Thyroid gland (tissue), 4 donors: ENCODE measurements around the gene SCARF1. TPM values are rescaled to one million over a fixed set of nuclear protein-coding genes. Genes with fewer than 3 reads are reported as not detected.

Experiments
- DNase-seq, 2 donors: peaks; one replicate each; pipeline ENCODE4 v3.0.0-alpha.2; 2019
- H3K27ac ChIP-seq, 3 donors: fragments of 200-600 bp; sonication (generic); 1 replicate in 2 of 3; 2 replicates in 1 of 3; pipeline ENCODE4 v1.5.1; 2016 to 2019; ENCODE audit warnings: mild to moderate bottlenecking in 1 of 3, moderate library complexity in 1 of 3
- H3K27me3 ChIP-seq: fragments of 200-600 bp; sonication (generic); one replicate; pipeline ENCODE4 v1.5.1; 2019
- H3K36me3 ChIP-seq, 2 donors: fragments of 200-600 bp; sonication (generic); one replicate each; pipeline ENCODE4 v1.5.1; 2016 to 2019
- H3K4me1 ChIP-seq, 2 donors: fragments of 200-600 bp; sonication (generic); one replicate each; pipeline ENCODE4 v1.5.1; 2017 to 2019
- H3K4me3 ChIP-seq, 3 donors: fragments of 200-600 bp; sonication (generic); replicated peaks in 1 of 3; 1 replicate in 2 of 3; 2 replicates in 1 of 3; pipeline ENCODE4 v1.5.1; 2016; ENCODE audit warnings: mild to moderate bottlenecking in 1 of 3
- H3K9me3 ChIP-seq: fragments of 200-600 bp; sonication (generic); one replicate; pipeline ENCODE4 v1.5.1; 2017
- POLR2A ChIP-seq, 2 donors: fragments of 450-650 bp; IDR thresholded peaks; one replicate each; pipeline ENCODE4 v1.6.1; 2017; ENCODE audit warnings: antibody characterized with exemption in 2 of 2, mild to moderate bottlenecking in 2 of 2, moderate library complexity in 1 of 2
- WGBS, 2 donors: methylation state at CpG; one replicate each; pipeline ENCODE4 v1.1.5; 2017; 5-methylcytosine and 5-hydroxymethylcytosine counted together
- intact Hi-C: fragments of 100-400 bp; cut with DNase I; formaldehyde crosslinking; loops from one replicate; pipeline ENCODE4 v1.15.1; 2023
- total RNA-seq, 4 donors: library from RNA; depleted of rRNA; stranded (reverse); fragments of >200 nt; gene quantifications; one replicate each; pipeline ENCODE4 v1.2.3, GENCODE V29; 2016
- TF ChIP-seq, protein P1 (sequence below), 6 experiments: fragments of 200-600 bp in 3 of 6; fragments of 450-650 bp in 3 of 6; sonication (generic) in 3 of 6; IDR thresholded peaks; one replicate each; pipeline ENCODE4 v1.5.1; 2016 to 2019; ENCODE audit warnings: antibody characterized with exemption in 6 of 6, mild to moderate bottlenecking in 2 of 6, inconsistent platforms in 1 of 6, moderate library complexity in 1 of 6

SCARF1 gene
- total RNA-seq, 4 donors from 2014 or later, result 31.6 to 52.0 (median 35.5) TPM

DNA sequence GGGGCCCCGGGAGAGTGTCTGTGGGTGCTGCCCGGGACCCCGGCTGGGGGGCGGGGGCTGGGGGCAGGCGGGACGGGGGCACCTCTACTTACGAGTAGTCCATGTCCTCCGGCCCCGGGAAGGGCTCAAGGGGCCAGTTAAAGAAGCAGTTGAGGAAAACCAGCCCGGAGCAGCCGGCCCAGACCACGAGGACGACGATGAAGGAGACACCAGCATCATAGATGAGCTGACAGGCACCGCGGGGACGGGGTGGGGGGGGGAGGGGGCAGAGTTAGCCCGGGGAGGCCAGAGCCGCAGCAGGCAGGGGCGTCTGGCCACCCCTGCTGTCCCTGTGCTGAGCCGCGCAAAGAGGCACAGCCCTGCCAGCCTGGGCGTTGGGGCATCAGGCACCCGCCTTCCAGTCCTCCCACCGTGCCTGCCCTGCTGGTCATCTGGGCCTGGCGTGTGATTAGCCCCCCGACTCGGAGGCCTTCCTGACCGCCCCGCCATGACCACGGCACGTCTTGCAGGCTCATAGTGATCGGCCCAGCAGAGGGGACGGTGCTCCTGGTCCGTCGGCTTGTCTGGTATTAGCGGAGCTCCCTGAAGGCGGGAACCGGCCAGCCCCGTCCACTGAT lies 54.0 kb downstream of the SCARF1 start:
- Histone ChIP-seq H3K27ac (no peak overlapping the region), H3K4me1 (peaks cover 0 to 20% of the 10 kb centered on the region in 2 donors), H3K27me3 (no peaks in the 10 kb centered on the region), H3K4me3 (no peak overlapping the region), H3K36me3 (peaks cover 4 to 15% of the 10 kb centered on the region in 2 donors), H3K9me3 (no peaks in the 10 kb centered on the region)
- intact Hi-C loops, result no loop called here
- WGBS, 2 donors, result 90 to 100% methylated on average over 4 to 34 of the region's 40 CpGs
- no peak for DNase-seq
- TF ChIP-seq, protein P1, sequence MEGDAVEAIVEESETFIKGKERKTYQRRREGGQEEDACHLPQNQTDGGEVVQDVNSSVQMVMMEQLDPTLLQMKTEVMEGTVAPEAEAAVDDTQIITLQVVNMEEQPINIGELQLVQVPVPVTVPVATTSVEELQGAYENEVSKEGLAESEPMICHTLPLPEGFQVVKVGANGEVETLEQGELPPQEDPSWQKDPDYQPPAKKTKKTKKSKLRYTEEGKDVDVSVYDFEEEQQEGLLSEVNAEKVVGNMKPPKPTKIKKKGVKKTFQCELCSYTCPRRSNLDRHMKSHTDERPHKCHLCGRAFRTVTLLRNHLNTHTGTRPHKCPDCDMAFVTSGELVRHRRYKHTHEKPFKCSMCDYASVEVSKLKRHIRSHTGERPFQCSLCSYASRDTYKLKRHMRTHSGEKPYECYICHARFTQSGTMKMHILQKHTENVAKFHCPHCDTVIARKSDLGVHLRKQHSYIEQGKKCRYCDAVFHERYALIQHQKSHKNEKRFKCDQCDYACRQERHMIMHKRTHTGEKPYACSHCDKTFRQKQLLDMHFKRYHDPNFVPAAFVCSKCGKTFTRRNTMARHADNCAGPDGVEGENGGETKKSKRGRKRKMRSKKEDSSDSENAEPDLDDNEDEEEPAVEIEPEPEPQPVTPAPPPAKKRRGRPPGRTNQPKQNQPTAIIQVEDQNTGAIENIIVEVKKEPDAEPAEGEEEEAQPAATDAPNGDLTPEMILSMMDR (IDR thresholded peaks at IDR 0.05), result no peak
- TF ChIP-seq POLR2A (IDR thresholded peaks at IDR 0.05), result no peak

DNA sequence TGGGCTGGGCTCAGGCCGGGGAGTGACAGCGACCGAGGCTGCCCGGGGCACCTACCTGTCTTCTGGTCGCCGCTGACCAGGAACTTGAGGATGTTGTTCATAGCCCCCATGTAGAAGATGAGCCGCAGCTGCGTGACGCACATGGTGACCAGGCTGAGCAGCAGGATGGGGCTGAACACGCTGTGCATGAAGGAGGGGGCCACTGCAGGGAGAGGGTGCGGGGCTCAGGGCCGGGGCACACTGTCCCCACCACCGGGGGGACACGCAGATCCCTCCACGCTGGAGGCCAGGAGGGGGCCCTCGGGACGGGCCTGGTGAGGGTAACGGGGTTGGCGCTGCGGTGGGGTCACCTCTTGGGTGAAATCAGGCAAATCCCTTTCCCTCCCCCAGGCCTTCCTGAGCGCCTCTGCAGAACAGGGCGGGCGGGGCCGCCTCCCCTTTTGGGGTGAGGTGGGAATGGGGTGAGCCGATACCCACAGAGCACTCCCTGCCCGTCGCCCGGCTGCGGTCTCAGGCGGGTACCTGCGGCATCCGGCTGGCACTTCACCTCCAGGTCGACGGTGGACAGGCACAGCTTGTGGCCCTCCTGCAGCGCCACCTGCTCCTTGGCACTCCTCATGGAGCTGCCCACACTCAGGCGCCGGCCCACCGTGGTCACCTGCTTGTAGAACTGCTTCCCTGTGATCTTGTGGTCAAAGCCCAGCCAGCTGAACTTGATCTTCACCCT lies 54.6 kb downstream of the SCARF1 start:
- Histone ChIP-seq H3K27me3 (no peaks in the 10 kb centered on the region), H3K9me3 (no peaks in the 10 kb centered on the region), H3K4me1 (peaks cover 0 to 20% of the 10 kb centered on the region in 2 donors), H3K36me3 (peaks cover 4 to 15% of the 10 kb centered on the region in 2 donors), H3K27ac (no peak overlapping the region), H3K4me3 (no peak overlapping the region)
- WGBS, 2 donors, result 89% methylated on average over 14 to 19 of the region's 38 CpGs
- TF ChIP-seq POLR2A (IDR thresholded peaks at IDR 0.05), result no peak
- TF ChIP-seq, protein P1 (IDR thresholded peaks at IDR 0.05), result no peak
- intact Hi-C loops, result no loop called here
- DNase-seq, result no peak

DNA sequence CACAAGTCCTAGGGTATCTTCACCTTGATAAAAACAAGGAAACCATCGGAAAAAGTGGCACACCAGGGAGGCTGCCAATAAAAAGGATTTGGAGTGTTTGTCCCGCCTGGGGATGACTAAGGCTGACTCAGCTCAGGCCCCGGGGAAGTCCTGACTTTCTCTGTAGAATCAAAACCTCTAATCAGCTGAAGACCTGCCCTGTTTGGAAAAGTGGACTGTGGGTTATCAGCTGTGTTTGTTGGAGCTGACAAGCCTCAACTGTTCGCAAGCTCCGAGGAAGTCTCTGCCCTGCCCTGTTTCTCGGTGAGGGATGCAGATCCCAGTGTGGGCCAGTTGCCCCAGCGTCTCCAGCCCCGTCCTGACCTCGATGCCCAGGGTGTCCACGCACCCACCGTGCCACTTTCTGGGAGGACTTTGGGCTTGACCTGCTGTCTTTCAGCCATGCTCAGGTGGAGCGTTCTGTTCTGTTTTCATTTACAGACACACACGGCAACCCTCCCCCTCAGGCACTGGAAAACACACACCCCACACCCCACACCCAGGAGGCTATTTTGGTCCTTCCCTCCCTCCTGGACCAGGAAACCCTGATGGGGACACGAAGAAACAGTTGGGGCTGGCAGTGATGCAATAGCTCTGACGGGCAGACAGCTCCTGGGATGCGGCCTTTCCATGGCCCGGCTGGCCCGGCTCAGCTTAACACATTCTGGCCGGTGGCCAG lies 55.3 kb downstream of the SCARF1 start:
- 40 to 79% methylated on average over 7 to 15 of the region's 19 CpGs for WGBS, 2 donors
- Histone ChIP-seq H3K36me3 (peaks cover 4 to 15% of the 10 kb centered on the region in 2 donors), H3K9me3 (no peaks in the 10 kb centered on the region), H3K27me3 (no peaks in the 10 kb centered on the region), H3K4me3 (no peak overlapping the region), H3K4me1 (peaks cover 0 to 20% of the 10 kb centered on the region in 2 donors), H3K27ac (peak overlapping the region in 1 of 3 donors; percentile 41)
- DNase-seq, result peak; percentile 25 to 38
- TF ChIP-seq POLR2A (IDR thresholded peaks at IDR 0.05), result no peak
- intact Hi-C loops, result no loop called here

DNA sequence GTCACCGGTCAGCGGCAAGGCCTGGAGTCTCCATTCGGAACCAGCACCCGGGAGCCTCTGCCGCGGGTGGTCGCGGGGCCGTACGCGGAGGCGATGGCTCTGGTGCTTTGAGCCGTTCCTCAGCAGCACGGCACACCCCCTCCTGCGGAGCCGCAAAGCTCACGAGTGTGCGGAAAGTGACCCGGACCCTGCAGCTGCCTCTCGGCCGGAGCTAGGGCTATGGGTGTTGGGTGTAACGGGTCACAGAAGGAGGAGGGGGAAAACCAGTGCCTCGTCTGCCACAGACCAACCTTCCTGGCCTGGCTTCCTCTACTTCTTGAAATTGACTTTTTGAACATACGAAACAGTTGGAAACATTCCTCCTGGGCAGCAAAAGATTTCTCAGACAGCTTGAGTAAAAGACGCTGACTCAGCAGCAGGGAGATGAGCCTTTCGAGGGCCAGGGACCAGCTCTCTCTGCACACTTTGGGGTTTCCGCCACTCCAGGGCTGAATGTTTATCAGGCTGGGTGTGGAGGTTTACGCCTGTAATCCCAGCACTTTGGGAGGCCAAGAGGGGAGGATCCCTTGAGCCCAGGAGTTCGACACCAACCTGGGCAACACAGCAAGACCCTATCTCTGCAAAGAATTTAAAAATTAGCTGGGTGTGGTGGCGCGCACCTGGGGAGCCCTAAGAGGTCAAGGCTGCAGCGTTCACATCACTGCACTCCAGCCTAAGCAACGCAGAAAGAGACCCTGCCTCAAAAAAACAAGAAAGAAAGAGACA lies 56.5 kb downstream of the SCARF1 start:
- Histone ChIP-seq H3K36me3 (peaks cover 6 to 15% of the 10 kb centered on the region in 2 donors), H3K4me1 (peaks cover 0 to 20% of the 10 kb centered on the region in 2 donors), H3K9me3 (no peaks in the 10 kb centered on the region), H3K27ac (no peak overlapping the region), H3K27me3 (no peaks in the 10 kb centered on the region), H3K4me3 (no peak overlapping the region)
- 89 to 95% methylated on average over 21 to 33 of the region's 33 CpGs for WGBS, 2 donors
- no peak for TF ChIP-seq POLR2A (IDR thresholded peaks at IDR 0.05)
- TF ChIP-seq, protein P1 (IDR thresholded peaks at IDR 0.05), result no peak
- no peak for DNase-seq
- intact Hi-C loops, result no loop called here

DNA sequence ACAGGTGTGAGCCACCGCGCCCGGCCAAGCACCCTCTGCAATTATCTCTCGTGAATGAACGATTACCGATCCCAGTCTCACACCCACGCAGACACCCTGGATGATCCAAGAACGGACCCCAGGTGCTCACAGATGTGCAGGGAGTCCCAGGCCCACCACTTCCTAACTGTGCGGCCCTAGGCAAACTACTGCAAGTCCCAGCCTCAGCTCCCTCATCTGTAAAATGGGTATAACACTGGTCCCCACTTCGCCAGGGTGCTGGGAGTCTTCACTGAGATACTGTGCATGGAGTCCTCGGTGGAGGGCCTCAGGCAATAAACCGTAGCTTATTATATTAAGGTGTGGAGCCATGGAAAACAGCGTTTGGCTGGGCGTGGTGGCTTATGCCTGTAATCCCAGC lies 61.4 kb downstream of the SCARF1 start:
- no peak for DNase-seq
- peaks cover 18 to 20% of the 10 kb centered on the region in 2 donors for H3K4me1 ChIP-seq
- H3K4me3 ChIP-seq, result no peak overlapping the region
- no peak overlapping the region for H3K27ac ChIP-seq
- TF ChIP-seq, protein P1 (IDR thresholded peaks at IDR 0.05), result no peak
- no peak for TF ChIP-seq POLR2A (IDR thresholded peaks at IDR 0.05)
- no peaks in the 10 kb centered on the region for H3K9me3 ChIP-seq
- peaks cover 0 to 2% of the 10 kb centered on the region in 2 donors for H3K36me3 ChIP-seq
- no peaks in the 10 kb centered on the region for H3K27me3 ChIP-seq
- 97 to 99% methylated on average over 9 to 14 of the region's 14 CpGs for WGBS, 2 donors
- intact Hi-C loops, result no loop called here
